K562 (cell line): Measurements from ENCODE around the gene ABI2. TPM values are rescaled to one million over a fixed set of nuclear protein-coding genes. Genes with fewer than 3 reads are reported as not detected.

Experiments used
- CBFA2T2 ChIP-seq: fragments of 450-650 bp; conservative IDR thresholded peaks from 2 replicates; pipeline ENCODE4 v1.6.1; 2017; ENCODE audit warnings: mild to moderate bottlenecking
- DPF2 ChIP-seq: fragments of 450-650 bp; IDR thresholded peaks from 2 replicates; pipeline ENCODE4 v1.6.1; 2016
- EP300 ChIP-seq: IDR thresholded peaks from 2 replicates; pipeline ENCODE4 v1.6.1; 2012; ENCODE audit warnings: low read length, improper control_type of control experiment
- FOXM1 ChIP-seq, 2 experiments: fragments of 450-650 bp in 1 of 2; sonication (generic) in 1 of 2; formaldehyde crosslinking in 1 of 2; IDR thresholded peaks; 2 replicates each; pipeline versions ENCODE4 v1.6.1 to v1.9.0; 2017 to 2022; ENCODE audit warnings: low read depth in 2 of 2, mild to moderate bottlenecking in 2 of 2, missing genetic modification reagents in 1 of 2, moderate library complexity in 1 of 2
- JUN ChIP-seq, 2 experiments: sonication (generic) in 1 of 2; formaldehyde crosslinking in 1 of 2; IDR thresholded peaks; 2 replicates each; pipeline versions ENCODE4 v1.6.1 to v1.8.0; 2012 to 2022; ENCODE audit warnings: borderline replicate concordance in 2 of 2, mild to moderate bottlenecking in 2 of 2, improper control_type of control experiment in 1 of 2, low read depth in 1 of 2, low read length in 1 of 2, missing genetic modification reagents in 1 of 2
- KDM2B ChIP-seq: fragments of 250-450 bp; sonication (Bioruptor Pico); IDR thresholded peaks from 2 replicates; pipeline ENCODE4 v1.8.0; 2021; ENCODE audit warnings: mild to moderate bottlenecking, moderate library complexity
- KLF1 ChIP-seq: fragments of 450-650 bp; IDR thresholded peaks from 2 replicates; pipeline ENCODE4 v1.6.1; 2016; ENCODE audit warnings: missing genetic modification characterization, missing compliant biosample characterization
- KLF6 ChIP-seq: fragments of 250-450 bp; sonication (Bioruptor Pico); IDR thresholded peaks from 2 replicates; pipeline ENCODE4 v1.4.0; 2020; ENCODE audit warnings: mild to moderate bottlenecking, moderate library complexity, borderline replicate concordance
- LEF1 ChIP-seq: fragments of 450-650 bp; IDR thresholded peaks from 2 replicates; pipeline ENCODE4 v1.6.1; 2016; ENCODE audit warnings: mild to moderate bottlenecking
- MNT ChIP-seq, 2 experiments: fragments of 450-650 bp; conservative IDR thresholded peaks; 2 replicates each; pipeline ENCODE4 v1.6.1; 2017; ENCODE audit warnings: mild to moderate bottlenecking in 2 of 2, moderate library complexity in 2 of 2
- MTA2 ChIP-seq: fragments of 450-650 bp; IDR thresholded peaks from 2 replicates; pipeline ENCODE4 v1.6.1; 2016; ENCODE audit warnings: low read depth
- MXI1 ChIP-seq: IDR thresholded peaks from 2 replicates; pipeline ENCODE4 v1.6.1; 2011; ENCODE audit warnings: low read depth, mild to moderate bottlenecking, improper control_type of control experiment, low read length
- NCOR1 ChIP-seq: fragments of 450-650 bp; IDR thresholded peaks from 2 replicates; pipeline ENCODE4 v1.6.1; 2016; ENCODE audit warnings: mild to moderate bottlenecking, moderate library complexity
- PML ChIP-seq: IDR thresholded peaks from 2 replicates; pipeline ENCODE4 v1.6.1; 2012; ENCODE audit warnings: low read length, inconsistent platforms
- RFX7 ChIP-seq: fragments of 250-450 bp; sonication (Bioruptor Pico); IDR thresholded peaks from 2 replicates; pipeline ENCODE4 v1.5.1; 2021; ENCODE audit warnings: mild to moderate bottlenecking
- SMARCA4 ChIP-seq: fragments of 450-650 bp; IDR thresholded peaks from 2 replicates; pipeline ENCODE4 v1.6.1; 2016
- SOX6 ChIP-seq: fragments of 450-650 bp; IDR thresholded peaks from 2 replicates; pipeline ENCODE4 v1.6.1; 2014; ENCODE audit warnings: mild to moderate bottlenecking
- STAT5A ChIP-seq: IDR thresholded peaks from 2 replicates; pipeline ENCODE4 v1.6.1; 2012; ENCODE audit warnings: low read length, inconsistent platforms, borderline replicate concordance
- STAT6 ChIP-seq: sonication (generic); formaldehyde crosslinking; IDR thresholded peaks from 2 replicates; pipeline ENCODE4 v1.8.1; 2023; ENCODE audit warnings: mild to moderate bottlenecking, missing genetic modification reagents
- TAL1 ChIP-seq: fragments of 450-650 bp; IDR thresholded peaks from 2 replicates; pipeline ENCODE4 v1.6.1; 2016; ENCODE audit warnings: mild to moderate bottlenecking
- TCF3 ChIP-seq: sonication (generic); formaldehyde crosslinking; IDR thresholded peaks from 2 replicates; pipeline ENCODE4 v1.4.0; 2020; ENCODE audit warnings: mild to moderate bottlenecking, missing genetic modification reagents
- TEAD4 ChIP-seq, 2 experiments: sonication (generic) in 1 of 2; formaldehyde crosslinking in 1 of 2; IDR thresholded peaks; 2 replicates each; pipeline versions ENCODE4 v1.6.1 to v1.8.0; 2012 to 2022; ENCODE audit warnings: borderline replicate concordance in 1 of 2, inconsistent platforms in 1 of 2, low read length in 1 of 2, mild to moderate bottlenecking in 1 of 2, missing genetic modification reagents in 1 of 2
- ZNF24 ChIP-seq: fragments of 450-650 bp; IDR thresholded peaks from 2 replicates; pipeline ENCODE4 v1.6.1; 2016
- ZNF75A ChIP-seq: fragments of 450-650 bp; formaldehyde crosslinking; IDR thresholded peaks from 2 replicates; pipeline ENCODE4 v1.4.0; 2020; ENCODE audit warnings: mild to moderate bottlenecking
- polyA plus RNA-seq, 8 experiments: library from polyadenylated mRNA; depleted of rRNA in 4 of 8; stranded (reverse) in 5 of 8; unstranded in 3 of 8; fragments of >200 nt; fragmentation: Nextera tagmentation in 2 of 8; fragmentation: Illumina TruSeq in 1 of 8; extraction: Ambion mirVana in 2 of 8; extraction: Trizol in 1 of 8; gene quantifications; 2 replicates each; pipeline versions ENCODE4 v1.2.1 to v1.2.3, GENCODE V29; 2011 to 2014; ENCODE audit warnings: inconsistent platforms in 1 of 8, missing spikeins in 1 of 8
- total RNA-seq, 7 experiments: library from RNA; depleted of rRNA in 6 of 7; stranded (reverse); fragments of >200 nt in 6 of 7; fragmentation: Illumina TruSeq in 2 of 7; extraction: Trizol in 2 of 7; gene quantifications; 2 replicates each; pipeline versions ENCODE4 v1.2.1 to v1.2.3, GENCODE V29; 2011 to 2021; ENCODE audit warnings: low replicate concordance in 1 of 7

Gene ABI2
- total and polyA plus RNA-seq, 9 of the 15 experiments (the other 6 are each of a cell fraction or from before 2014, with no cell fraction given) = 5.3 to 24.3 (median 12.2) TPM

GRCh38 chr2:203347375-203347774, 19.2 kb downstream of the ABI2 start (continued):
- TF ChIP-seq PML (peak; percentile 43; the same call in 1 of the 2 replicates), FOXM1 (IDR thresholded peaks at IDR 0.05; ENCODE audit: low read depth) (peak; percentile 40; the same call in 1 of the 2 replicates), FOXM1 (CRISPR knock-in tag; IDR thresholded peaks at IDR 0.05; ENCODE audit: low read depth) (no peak), RFX7 (CRISPR knock-in tag) (no peak), KDM2B (CRISPR knock-in tag) (no peak), ZNF75A (CRISPR knock-in tag) (no peak), STAT5A (peak; percentile 63; the same call in 1 of the 2 replicates), JUN (IDR thresholded peaks at IDR 0.05; ENCODE audit: borderline replicate concordance, low read depth, low read length) (no peak), JUN (CRISPR knock-in tag; IDR thresholded peaks at IDR 0.05; ENCODE audit: borderline replicate concordance) (no peak), KLF1 (tag) (no peak), STAT6 (CRISPR knock-in tag) (no peak), EP300 (peak; percentile 50; the same call in 1 of the 2 replicates), NCOR1 (peak; percentile 65), TEAD4 (IDR thresholded peaks at IDR 0.05; ENCODE audit: low read length) (peak; percentile 90), TEAD4 (CRISPR knock-in tag; IDR thresholded peaks at IDR 0.05; ENCODE audit: borderline replicate concordance) (no peak), SMARCA4 (peak; percentile 65), DPF2 (peak; percentile 73), MXI1 (0 out of 2 replicates have a peak, but pooled peaks have one; percentile 25), TAL1 (peak; percentile 83), ZNF24 (no peak), MTA2 (peak; percentile 70), TCF3 (CRISPR knock-in tag) (peak; percentile 82), MNT (conservative IDR thresholded peaks at IDR 0.05) (peak in 1 of 2 experiments; percentile 66; a peak in 2 of 4 replicates), CBFA2T2 (peak; percentile 84), LEF1 (0 out of 2 replicates have a peak, but pooled peaks have one; percentile 39), SOX6 (peak; percentile 27; the same call in 1 of the 2 replicates), KLF6 (CRISPR knock-in tag) (no peak)
- TF ChIP-seq, all 486 proteins: peak for 29
